MM.1S (cell line): ENCODE data around the gene LSM10.

Experiments used
- CTCF ChIP-seq: fragments of 300-600 bp; sonication (generic); IDR thresholded peaks from 2 replicates; pipeline ENCODE4 v1.5.1; 2016; ENCODE audit warnings: antibody characterized with exemption, low read length, mixed read lengths
- EZH2 ChIP-seq: fragments of 300-600 bp; sonication (generic); optimal IDR thresholded peaks from 2 replicates; pipeline ENCODE3; 2017; ENCODE audit warnings: low read depth, mild to moderate bottlenecking, antibody characterized with exemption, low read length, mixed read lengths
- EZH2phosphoT487 ChIP-seq: fragments of 300-600 bp; sonication (generic); IDR thresholded peaks from 2 replicates; pipeline ENCODE4 v1.6.1; 2018; ENCODE audit warnings: antibody characterized with exemption, low read length

GRCh38 chr1:36381405-36381804 is 16.3 kb downstream of the LSM10 start:
- TF ChIP-seq EZH2 (no peak), CTCF (no peak), EZH2phosphoT487 (no peak)
